NCI-H510A (cell line): ENCODE data around the gene CBLL1.

Experiments
- DNase-seq: peaks from one replicate; lab custom pipeline; 2025; lab: John Stamatoyannopoulos, UW

Gene CBLL1

GRCh38 chr7:107743567-107744344 is at the start of gene CBLL1:
CBLL1 (plus strand) TSS chr7:107744142; CDS start chr7:107744164, 22 bp downstream.
- peak; percentile 70 for DNase-seq

- no peak for DNase-seq
Measured at GRCh38 chr7:107694386-107694785, 49.6 kb upstream of the CBLL1 start.

GRCh38 chr7:107696330-107696946 is 47.5 kb upstream of the CBLL1 start:
- no peak for DNase-seq

- DNase-seq, result no peak
Measured at GRCh38 chr7:107697321-107698049, 46.5 kb upstream of the CBLL1 start.

GRCh38 chr7:107700570-107700969 is 43.4 kb upstream of the CBLL1 start:
- DNase-seq, result no peak

- no peak for DNase-seq
Measured at GRCh38 chr7:107701191-107701590, 42.8 kb upstream of the CBLL1 start.

GRCh38 chr7:107703219-107703618 is 40.7 kb upstream of the CBLL1 start:
- no peak for DNase-seq

GRCh38 chr7:107703872-107704271 is 40.1 kb upstream of the CBLL1 start:
- DNase-seq, result no peak

GRCh38 chr7:107708956-107709355 is 35.0 kb upstream of the CBLL1 start:
- DNase-seq, result no peak

- DNase-seq, result no peak
Measured at GRCh38 chr7:107711301-107711700, 32.6 kb upstream of the CBLL1 start.

GRCh38 chr7:107712025-107712424 is 31.9 kb upstream of the CBLL1 start:
- peak; percentile 16 for DNase-seq

GRCh38 chr7:107712896-107713295 is 31.0 kb upstream of the CBLL1 start:
- DNase-seq, result no peak

GRCh38 chr7:107715531-107715930 is 28.4 kb upstream of the CBLL1 start:
- DNase-seq, result no peak

GRCh38 chr7:107718456-107719193 is 25.3 kb upstream of the CBLL1 start:
- no peak for DNase-seq

- no peak for DNase-seq
Measured at GRCh38 chr7:107721286-107721685, 22.7 kb upstream of the CBLL1 start.

GRCh38 chr7:107723255-107723654 is 20.7 kb upstream of the CBLL1 start:
- DNase-seq, result no peak

GRCh38 chr7:107725138-107725740 is 18.7 kb upstream of the CBLL1 start:
- no peak for DNase-seq

GRCh38 chr7:107726356-107727130 is 17.4 kb upstream of the CBLL1 start:
- DNase-seq, result no peak

- no peak for DNase-seq
Measured at GRCh38 chr7:107728276-107728675, 15.7 kb upstream of the CBLL1 start.

- peak; percentile 27 for DNase-seq
Measured at GRCh38 chr7:107742678-107743566, 1.0 kb upstream of the CBLL1 start.
